Caki2 (cell line): ENCODE measurements around the gene SLC10A3. TPM values are rescaled to one million over a fixed set of nuclear protein-coding genes. Genes with fewer than 3 reads are reported as not detected.

Source experiments
- DNase-seq: peaks from one replicate; pipeline ENCODE4 v3.0.0-alpha.2; 2015; ENCODE audit warnings: low read depth
- in situ Hi-C: cut with HindIII; loops from 2 replicates; pipeline ENCODE4 v1.10.0; 2016; ENCODE audit warnings: low sequenced_read_pairs, low pct_unique_long_range_greater_than_20kb, mixed read lengths
- total RNA-seq: library from RNA; depleted of rRNA; stranded (reverse); fragments of >200 nt; shearing (Covaris generic); gene quantifications from 2 replicates; pipeline ENCODE4 v1.2.3, GENCODE V29; 2014; ENCODE audit warnings: low replicate concordance

The SLC10A3 gene
- total RNA-seq, 1 experiment from 2014 or later = 21.5 TPM

DNA sequence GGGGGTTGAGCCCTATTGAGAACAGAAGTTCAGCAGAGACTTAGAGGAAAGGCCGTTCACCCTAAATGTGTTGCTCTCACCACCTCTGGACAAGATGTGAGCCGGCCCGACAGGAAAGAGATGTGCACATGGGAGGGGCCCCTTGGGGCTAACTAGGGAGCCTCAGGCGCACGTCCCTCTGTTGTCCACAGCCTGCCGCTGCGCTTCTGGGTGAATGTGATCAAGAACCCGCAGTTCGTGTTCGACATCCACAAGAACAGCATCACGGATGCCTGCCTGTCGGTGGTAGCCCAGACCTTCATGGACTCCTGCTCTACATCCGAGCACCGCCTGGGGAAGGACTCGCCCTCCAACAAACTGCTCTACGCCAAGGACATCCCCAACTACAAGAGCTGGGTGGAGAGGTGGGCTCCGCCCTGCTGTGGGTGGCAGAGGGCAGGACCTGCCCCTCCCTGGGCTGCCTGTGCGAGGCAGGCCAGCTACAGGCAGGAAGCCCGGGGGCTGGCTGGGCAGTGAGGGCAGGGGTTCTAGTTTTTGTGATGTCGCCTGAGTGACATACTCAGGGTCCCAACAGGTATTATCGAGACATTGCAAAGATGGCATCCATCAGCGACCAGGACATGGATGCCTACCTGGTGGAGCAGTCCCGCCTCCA is 19.4 kb downstream of the SLC10A3 start:
- in situ Hi-C loops = no loop called here

DNA sequence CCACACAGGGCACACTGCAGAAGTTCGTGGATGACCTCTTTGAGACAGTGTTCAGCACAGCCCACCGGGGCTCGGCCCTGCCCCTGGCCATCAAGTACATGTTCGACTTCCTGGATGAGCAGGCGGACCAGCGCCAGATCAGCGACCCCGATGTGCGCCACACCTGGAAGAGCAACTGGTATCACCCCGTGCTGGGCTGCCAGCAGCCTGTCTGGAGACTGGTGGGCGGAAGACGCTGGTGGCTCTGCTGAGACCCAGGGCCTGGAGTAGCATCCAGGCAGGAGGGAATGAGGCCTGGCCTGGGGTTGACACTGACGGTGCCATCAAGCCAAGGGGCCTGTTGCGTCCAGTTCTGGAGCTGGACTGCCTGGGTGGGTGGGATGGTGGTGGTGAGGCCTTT is 20.0 kb downstream of the SLC10A3 start:
- in situ Hi-C loops = no loop called here
- DNase-seq = no peak

More for the DNA sequence above, 19.4 kb downstream of the SLC10A3 start:
- DNase-seq = no peak

DNA sequence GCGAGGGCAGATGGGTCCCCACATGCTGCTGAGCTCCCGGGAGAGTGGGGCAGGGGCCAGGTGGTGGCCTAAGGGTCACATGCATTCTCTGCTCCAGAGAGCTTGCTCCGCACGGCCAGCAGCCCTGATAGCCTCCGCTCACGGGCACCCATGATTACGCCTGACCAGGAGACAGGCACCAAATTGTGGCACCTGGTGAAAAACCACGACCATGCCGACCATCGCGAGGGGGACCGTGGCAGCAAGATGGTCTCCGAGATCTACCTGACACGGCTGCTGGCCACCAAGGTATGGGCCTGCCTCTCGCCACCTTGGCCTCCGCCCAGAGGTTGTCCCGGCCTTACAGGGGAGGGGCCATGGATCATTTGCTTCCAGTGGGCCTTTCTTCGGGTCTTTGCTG is 20.5 kb downstream of the SLC10A3 start:
- no peak for DNase-seq
- in situ Hi-C loops = no loop called here

DNA sequence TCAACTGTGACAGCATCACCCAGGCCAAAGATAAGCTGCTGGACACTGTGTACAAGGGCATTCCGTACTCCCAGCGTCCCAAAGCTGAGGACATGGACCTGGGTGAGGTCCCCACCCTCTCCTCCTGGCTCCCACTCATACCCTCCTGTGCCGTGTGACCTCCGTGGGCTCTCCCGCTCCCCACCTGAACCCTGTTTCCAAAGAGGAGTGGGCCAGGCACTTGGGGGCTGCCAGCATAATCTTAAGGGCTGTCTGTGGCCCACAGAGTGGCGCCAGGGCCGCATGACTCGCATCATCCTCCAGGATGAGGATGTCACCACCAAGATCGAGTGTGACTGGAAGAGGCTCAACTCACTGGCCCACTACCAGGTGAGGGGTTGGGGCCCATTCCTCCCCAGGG is 21.3 kb downstream of the SLC10A3 start:
- in situ Hi-C loops = no loop called here
- no peak for DNase-seq

GRCh38 chrX:154468217-154468616 is 22.2 kb downstream of the SLC10A3 start:
- in situ Hi-C loops = no loop called here
- no peak for DNase-seq

- no peak for DNase-seq
- in situ Hi-C loops = no loop called here
Observed at GRCh38 chrX:154467556-154467955, 22.9 kb downstream of the SLC10A3 start.

DNA sequence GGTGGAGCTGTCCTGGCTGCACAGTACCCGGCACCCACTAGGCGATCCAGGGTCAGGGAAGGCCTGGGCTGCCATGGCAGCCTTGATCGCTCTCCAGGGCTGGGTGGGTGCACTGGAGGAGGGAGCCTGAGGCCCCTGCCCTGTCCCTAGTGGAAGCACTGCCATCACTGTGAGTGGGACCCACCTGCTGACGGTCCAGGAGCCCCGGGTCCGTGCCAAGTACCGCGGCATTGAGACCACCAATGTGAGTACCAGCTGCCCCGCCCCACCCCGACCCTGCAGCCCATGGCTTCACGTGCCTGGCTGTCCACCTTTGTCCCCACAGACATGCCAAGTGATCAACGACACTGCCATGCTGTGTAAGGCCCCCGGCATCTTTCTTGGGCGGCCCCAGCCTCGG is 23.5 kb downstream of the SLC10A3 start:
- DNase-seq = no peak
- in situ Hi-C loops = no loop called here

DNA sequence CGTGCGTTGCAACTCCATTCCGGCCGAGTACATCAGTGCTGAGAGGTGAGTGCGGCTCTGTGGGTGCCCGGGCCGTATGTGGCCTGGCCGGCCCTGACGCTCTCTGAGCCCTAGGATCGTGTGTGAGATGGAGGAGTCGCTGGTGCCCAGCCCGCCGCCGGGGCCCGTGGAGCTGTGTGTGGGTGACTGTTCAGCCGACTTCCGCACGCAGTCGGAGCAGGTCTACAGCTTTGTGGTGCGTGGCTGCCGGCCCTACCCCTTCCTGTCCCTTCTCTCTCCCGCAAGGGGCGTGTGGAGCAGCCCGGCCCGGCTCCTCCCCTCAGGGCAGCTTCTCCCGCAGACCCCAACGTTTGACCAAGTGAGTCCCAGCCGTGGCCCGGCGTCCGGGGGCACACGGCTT is 24.4 kb downstream of the SLC10A3 start:
- no peak for DNase-seq
- in situ Hi-C loops = no loop called here

DNA sequence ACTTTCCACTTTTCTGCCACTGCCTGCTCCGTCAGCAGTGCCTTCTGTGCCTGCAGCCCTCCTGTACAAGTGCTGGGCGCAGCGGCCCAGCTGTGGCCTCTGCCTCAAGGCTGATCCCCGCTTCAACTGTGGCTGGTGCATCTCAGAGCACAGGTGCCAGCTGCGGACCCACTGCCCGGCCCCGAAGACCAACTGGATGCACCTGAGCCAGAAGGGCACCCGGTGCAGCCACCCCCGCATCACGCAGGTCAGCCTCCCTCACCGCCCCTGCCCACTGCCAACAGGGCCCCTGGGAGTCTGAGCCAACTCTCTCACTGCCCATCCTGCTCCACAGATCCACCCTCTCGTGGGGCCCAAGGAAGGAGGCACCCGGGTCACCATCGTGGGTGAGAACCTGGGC is 24.8 kb downstream of the SLC10A3 start:
- in situ Hi-C loops = no loop called here

DNA sequence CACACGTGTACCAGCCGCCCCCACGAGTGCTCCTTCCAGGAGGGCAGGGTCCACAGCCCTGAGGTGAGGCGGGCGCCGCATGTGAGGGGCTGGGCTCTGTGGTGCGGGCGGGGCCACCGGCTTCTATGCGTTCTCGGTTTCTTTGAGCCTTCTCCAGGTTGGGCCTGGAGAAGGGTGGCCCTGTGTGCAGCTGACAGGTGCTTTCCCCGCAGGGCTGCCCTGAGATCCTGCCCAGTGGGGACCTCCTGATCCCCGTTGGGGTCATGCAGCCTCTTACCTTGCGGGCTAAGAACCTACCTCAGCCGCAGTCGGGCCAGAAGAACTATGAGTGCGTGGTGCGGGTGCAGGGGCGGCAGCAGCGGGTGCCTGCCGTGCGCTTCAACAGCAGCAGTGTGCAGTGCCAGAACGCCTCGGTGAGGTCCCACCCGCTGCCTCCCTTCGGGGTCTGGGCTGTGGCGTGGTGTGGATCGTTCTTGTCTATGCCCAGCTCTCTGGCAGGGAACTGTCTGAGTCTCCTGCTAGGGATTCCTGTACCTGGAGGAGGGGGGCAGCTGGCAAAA is 25.5 kb downstream of the SLC10A3 start:
- in situ Hi-C loops = no loop called here
- DNase-seq = no peak

More for the DNA sequence above, 24.8 kb downstream of the SLC10A3 start:
- no peak for DNase-seq

DNA sequence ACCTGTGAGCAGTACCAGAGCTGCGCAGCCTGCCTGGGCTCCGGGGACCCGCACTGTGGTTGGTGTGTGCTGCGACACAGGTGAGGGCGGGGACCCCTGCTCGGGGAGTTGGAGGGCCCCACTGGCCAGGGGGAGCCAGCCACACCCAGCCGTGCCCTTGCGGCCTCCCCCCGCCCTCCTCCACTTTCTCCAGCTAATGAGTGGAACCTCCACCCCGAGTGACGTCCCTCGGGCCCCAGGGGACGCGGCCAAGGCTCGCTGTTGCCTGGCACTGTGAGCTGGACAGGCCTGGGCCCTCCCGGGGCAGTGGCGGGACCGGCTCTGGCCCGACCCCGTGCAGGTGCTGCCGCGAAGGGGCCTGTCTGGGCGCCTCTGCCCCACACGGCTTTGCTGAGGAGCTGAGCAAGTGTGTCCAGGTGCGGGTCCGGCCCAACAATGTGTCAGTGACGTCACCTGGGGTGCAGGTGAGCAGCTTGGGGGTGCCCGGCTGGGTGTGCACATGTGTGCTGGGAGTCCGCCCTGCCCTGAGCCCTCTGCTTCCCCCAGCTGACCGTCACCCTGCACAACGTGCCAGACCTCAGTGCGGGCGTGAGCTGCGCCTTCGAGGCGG is 26.7 kb downstream of the SLC10A3 start:
- in situ Hi-C loops = no loop called here
- DNase-seq = no peak

GRCh38 chrX:154462396-154462795 is 28.0 kb downstream of the SLC10A3 start:
- in situ Hi-C loops = no loop called here

DNA sequence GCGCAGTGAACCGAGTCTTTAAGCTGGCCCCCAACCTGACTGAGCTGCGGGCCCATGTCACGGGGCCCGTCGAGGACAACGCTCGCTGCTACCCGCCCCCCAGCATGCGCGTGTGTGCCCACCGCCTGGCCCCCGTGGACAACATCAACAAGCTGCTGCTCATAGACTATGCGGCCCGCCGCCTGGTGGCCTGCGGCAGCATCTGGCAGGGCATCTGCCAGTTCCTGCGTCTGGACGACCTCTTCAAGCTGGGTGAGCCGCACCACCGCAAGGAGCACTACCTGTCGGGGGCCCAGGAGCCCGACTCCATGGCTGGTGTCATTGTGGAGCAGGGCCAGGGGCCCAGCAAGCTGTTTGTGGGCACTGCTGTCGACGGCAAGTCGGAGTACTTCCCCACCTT is 30.1 kb downstream of the SLC10A3 start:
- DNase-seq = no peak
- in situ Hi-C loops = no loop called here

More at GRCh38 chrX:154462396-154462795, 28.0 kb downstream of the SLC10A3 start:
- DNase-seq = no peak

DNA sequence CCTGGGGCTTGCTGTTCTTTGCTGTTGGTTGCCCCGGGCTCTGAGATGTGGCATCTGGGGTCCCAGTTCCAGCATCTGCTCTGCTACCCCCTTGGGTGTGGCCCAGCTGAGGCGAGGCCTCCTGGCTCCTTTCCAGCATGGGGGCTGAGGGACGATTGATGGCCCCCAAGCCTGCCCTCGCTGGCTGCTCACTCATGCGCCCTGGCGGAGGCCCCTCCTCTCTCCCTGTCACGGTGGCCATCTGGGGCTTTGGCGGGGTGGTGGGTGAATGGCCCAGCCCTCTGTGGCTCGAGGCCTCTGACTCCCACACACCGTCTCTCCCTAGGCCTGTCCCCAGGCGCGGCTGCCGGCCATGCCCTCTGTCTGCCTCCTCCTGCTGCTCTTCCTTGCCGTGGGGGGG is 30.6 kb downstream of the SLC10A3 start:
- in situ Hi-C loops = no loop called here
- no peak for DNase-seq

DNA sequence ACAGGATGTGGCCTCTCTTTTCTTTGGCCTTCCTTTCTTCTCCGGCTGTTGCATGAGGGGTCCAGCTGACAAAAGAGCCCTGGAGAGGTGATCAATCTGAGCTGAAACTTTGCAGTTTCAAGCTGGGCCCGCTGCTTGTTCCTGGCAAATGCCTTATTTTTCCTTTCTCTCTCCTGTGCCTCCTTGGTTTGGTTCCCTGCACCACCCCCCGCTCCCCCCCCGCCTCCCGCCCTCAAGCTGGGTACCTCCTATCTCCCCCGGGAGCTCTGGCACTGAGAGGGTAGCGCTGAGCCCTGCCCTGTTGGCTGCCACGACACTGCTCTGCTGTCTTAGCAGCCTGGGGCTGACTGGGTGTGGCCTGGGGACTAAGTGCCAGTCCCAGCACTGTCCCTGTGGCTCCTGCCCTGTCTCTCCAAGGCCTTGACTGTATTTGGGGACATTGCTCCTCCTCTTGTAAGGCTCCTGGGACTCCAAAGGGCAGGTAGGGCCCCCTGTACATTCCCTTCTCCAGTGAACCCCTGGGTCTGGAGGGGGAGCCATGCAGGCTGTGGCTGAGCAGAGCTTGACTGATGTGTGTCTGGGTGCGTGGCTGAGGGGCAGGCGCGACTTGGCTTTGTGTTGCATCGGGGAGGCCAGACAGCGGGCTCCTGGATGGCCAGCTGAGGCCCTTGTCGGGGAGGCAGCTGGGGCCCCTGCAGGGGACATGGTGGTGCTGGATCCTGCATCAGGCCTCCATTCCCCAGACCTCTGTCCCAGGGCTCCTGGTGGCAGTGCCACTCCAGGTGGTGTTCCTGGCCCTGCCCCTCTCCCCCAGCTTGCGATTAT is 31.3 kb downstream of the SLC10A3 start:
- DNase-seq = peak; percentile 11
- in situ Hi-C loops = no loop called here

- no peak for DNase-seq
- in situ Hi-C loops = no loop called here
Observed at GRCh38 chrX:154458116-154458953, 32.1 kb downstream of the SLC10A3 start, which contains the start of gene PLXNA3. Gene PLXNA3 (plus strand): TSS chrX:154458281. CDS start chrX:154460184, 1,903 bp downstream.

- in situ Hi-C loops = no loop called here
- DNase-seq = peak; percentile 30
Observed at GRCh38 chrX:154457491-154458115, 32.8 kb downstream of the SLC10A3 start.

- DNase-seq = no peak
- in situ Hi-C loops = no loop called here
Observed at GRCh38 chrX:154452823-154453222, 37.6 kb downstream of the SLC10A3 start.
